ENCODE results near the gene UBE2D2.
"Not testable (repeated sequence)": the region's sequence is repeated elsewhere in the genome, so short reads cannot be mapped to it uniquely, and the experiment has no call there.

UBE2D2 gene

DNA sequence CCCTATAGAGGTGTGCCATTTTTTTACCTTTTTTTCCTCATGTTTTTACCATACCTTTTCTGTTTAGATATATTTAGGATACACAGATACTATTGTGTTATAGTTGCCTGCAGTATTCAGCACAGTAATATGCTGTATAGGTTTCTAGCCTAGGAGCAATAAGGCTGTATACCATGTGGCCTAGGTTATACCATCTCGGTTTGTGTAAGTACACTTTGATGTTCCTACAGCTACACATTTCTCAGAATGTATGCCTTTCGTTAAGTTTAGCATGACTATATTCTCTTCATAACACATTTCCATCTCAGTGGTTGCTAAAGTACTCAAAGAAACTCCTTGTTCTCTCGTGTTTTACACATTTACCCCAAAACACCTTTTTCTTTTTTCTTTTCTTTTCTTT lies 23.0 kb downstream of the UBE2D2 start:
- no peaks in the 10 kb centered on the region for H3K27me3 Mint-ChIP-seq (ENCODE audit: low read depth)
- H3K4me3 Mint-ChIP-seq, result no peak overlapping the region
- no peaks in the 10 kb centered on the region for H3K9me3 Mint-ChIP-seq
- H3K27ac Mint-ChIP-seq, result no peak overlapping the region
- TF ChIP-seq, protein P1, sequence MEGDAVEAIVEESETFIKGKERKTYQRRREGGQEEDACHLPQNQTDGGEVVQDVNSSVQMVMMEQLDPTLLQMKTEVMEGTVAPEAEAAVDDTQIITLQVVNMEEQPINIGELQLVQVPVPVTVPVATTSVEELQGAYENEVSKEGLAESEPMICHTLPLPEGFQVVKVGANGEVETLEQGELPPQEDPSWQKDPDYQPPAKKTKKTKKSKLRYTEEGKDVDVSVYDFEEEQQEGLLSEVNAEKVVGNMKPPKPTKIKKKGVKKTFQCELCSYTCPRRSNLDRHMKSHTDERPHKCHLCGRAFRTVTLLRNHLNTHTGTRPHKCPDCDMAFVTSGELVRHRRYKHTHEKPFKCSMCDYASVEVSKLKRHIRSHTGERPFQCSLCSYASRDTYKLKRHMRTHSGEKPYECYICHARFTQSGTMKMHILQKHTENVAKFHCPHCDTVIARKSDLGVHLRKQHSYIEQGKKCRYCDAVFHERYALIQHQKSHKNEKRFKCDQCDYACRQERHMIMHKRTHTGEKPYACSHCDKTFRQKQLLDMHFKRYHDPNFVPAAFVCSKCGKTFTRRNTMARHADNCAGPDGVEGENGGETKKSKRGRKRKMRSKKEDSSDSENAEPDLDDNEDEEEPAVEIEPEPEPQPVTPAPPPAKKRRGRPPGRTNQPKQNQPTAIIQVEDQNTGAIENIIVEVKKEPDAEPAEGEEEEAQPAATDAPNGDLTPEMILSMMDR (IDR thresholded peaks at IDR 0.05; ENCODE audit: unreplicated experiment in 3 of 3), result no peak
- H3K4me1 Mint-ChIP-seq, result peaks cover 4% of the 10 kb centered on the region
- H3K36me3 Mint-ChIP-seq (ENCODE audit: low read depth), result peaks cover 38% of the 10 kb centered on the region

DNA sequence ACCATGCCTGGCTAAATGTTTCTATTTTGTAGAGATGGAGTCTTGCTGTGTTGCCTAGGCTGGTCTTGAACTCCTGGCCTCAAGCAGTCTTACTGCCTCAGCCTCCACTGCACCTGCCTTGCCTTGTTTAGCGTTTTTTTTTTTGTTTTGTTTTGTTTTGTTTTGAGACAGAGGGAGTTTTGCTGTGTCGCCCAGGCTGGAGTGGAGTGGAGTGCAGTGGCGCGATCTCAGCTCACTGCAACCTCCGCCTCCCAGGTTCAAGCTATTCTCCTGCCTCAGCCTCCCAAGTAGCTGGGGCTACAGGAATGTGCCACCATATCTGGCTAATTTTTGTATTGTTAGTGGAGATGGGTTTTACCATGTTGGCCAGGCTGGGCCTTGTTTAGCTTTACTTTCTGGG lies 27.0 kb downstream of the UBE2D2 start:
- not testable (repeated sequence) for H3K4me1 Mint-ChIP-seq; H3K27me3 Mint-ChIP-seq (ENCODE audit: low read depth); H3K4me3 Mint-ChIP-seq

DNA sequence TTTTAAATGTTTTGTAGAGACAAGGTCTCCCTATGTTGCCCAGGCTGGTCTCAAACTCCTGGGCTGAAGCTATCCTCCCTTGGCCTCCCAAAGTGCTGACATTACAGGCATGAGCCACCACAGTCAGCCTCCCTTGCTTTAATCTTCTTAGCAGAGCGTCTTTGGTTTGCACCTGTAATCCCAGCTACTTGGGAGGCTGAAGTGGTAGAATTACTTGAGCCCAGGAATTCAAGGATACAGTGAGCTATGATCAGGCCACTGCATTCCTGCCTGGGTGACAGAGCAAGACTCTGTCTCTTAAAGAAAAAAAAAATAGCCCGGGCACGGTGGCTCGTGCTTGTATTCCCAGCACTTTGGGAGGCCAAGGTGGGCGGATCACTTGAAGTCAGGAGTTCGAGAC lies 27.8 kb downstream of the UBE2D2 start:
- Mint-ChIP-seq H3K36me3 (ENCODE audit: low read depth) (peaks cover 48% of the 10 kb centered on the region), H3K4me1 (peaks cover 4% of the 10 kb centered on the region), H3K27me3 (ENCODE audit: low read depth) (no peaks in the 10 kb centered on the region), H3K27ac (no peak overlapping the region), H3K4me3 (no peak overlapping the region), H3K9me3 (no peaks in the 10 kb centered on the region)
- TF ChIP-seq, protein P1 (IDR thresholded peaks at IDR 0.05; ENCODE audit: unreplicated experiment in 3 of 3), result no peak

More for the DNA sequence above, 27.0 kb downstream of the UBE2D2 start:
- not testable (repeated sequence) for H3K27ac Mint-ChIP-seq, H3K9me3 Mint-ChIP-seq
- peaks cover 49% of the 10 kb centered on the region for H3K36me3 Mint-ChIP-seq (ENCODE audit: low read depth)

DNA sequence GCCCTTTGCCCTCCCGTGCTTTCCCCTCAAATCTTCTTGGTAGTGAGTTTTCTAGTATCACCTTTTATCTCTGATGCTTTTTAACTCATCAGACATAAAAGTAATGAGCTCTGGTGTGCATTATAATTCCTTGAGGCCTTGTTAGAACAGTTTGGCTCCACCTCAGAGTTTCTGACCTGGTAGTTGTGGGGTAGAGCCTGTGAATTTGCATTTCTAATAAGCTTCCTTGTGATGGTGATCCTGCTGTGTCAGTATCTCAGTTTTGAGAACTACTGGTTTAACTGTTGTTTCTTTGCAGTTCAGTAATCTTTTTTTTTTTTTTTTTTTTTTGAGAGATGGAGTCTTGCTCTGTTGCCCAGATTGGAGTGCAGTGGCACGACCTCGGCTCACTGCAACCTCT lies 31.1 kb downstream of the UBE2D2 start:
- H3K4me1 Mint-ChIP-seq, result no peaks in the 10 kb centered on the region
- H3K4me3 Mint-ChIP-seq, result no peak overlapping the region
- peaks cover 43% of the 10 kb centered on the region for H3K36me3 Mint-ChIP-seq (ENCODE audit: low read depth)
- no peaks in the 10 kb centered on the region for H3K27me3 Mint-ChIP-seq (ENCODE audit: low read depth)
- no peaks in the 10 kb centered on the region for H3K9me3 Mint-ChIP-seq
- H3K27ac Mint-ChIP-seq, result no peak overlapping the region
- TF ChIP-seq, protein P1 (IDR thresholded peaks at IDR 0.05; ENCODE audit: unreplicated experiment in 3 of 3), result no peak

DNA sequence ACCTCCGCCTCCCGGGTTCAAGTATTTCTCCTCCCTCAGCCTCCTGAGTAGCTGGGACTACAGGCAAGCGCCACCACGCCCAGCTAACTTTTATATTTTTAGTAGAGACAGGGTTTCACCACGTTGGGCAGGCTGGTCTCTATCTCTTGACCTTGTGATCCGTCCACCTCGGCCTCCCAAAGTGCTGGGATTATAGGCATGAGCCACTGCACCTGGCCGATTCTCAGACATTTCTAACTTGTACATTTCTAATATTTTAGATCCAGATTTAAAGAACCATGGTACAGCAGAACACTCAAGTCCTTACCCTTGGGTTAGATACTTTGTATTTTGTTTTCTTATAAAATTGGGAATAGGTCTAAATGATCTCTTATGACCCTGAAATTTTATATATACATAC lies 31.9 kb downstream of the UBE2D2 start:
- H3K27me3 Mint-ChIP-seq (ENCODE audit: low read depth); H3K9me3 Mint-ChIP-seq; H3K27ac Mint-ChIP-seq; H3K4me1 Mint-ChIP-seq; H3K4me3 Mint-ChIP-seq: not testable (repeated sequence)
- peaks cover 44% of the 10 kb centered on the region for H3K36me3 Mint-ChIP-seq (ENCODE audit: low read depth)

DNA sequence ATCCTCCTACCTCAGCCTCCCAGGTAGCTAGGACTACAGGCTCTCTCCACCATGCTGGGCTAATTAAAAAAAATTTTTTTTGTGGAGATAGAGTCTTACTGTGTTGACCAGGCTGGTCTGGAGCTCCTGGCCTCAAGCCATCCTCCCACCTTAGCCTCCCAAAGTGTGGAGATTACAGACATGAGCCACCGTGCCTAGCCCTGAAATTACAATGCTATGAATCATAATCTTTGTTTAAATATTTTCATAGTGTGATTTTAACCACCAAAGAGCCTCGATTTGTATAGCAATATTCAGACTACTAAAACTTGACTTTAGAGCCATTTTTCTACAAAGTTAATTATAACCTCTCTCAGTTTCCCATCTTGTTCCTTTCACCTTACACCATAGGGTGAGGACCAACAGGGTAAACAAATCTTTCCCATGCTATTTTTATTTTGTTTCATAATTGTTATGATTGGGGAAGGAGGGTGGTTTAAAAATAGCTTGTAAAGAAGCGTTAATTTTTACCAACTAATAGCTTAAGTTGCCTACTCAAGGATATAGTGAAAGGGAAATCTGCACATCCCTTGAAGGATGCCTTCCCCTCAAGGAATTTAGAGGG lies 32.7 kb downstream of the UBE2D2 start:
- Mint-ChIP-seq H3K36me3 (ENCODE audit: low read depth) (peaks cover 40% of the 10 kb centered on the region), H3K4me3 (no peak overlapping the region), H3K9me3 (no peaks in the 10 kb centered on the region), H3K4me1 (no peaks in the 10 kb centered on the region), H3K27ac (no peak overlapping the region), H3K27me3 (ENCODE audit: low read depth) (no peaks in the 10 kb centered on the region)
- TF ChIP-seq, protein P1 (IDR thresholded peaks at IDR 0.05; ENCODE audit: unreplicated experiment in 3 of 3), result no peak

DNA sequence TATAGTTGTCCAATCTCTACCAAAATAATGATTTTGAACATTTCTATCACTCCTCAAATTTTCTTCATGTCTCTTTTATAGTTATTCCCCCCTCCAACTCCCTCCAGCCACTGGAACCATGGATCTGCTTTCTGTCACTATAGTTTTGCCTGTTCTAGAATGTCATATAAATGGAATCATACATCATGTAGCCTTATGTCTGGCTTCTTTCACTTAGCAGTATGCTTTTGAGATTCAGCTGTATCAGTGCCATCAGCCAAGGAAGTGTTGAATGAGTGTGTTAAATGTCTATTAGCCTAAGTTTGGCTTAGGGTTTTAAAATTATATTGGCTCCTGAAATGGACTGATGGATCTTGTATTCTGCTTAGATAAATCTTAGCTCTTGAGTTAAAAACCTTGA lies 36.0 kb downstream of the UBE2D2 start:
- Mint-ChIP-seq H3K36me3 (ENCODE audit: low read depth) (peaks cover 41% of the 10 kb centered on the region), H3K9me3 (no peaks in the 10 kb centered on the region), H3K4me1 (no peaks in the 10 kb centered on the region), H3K27ac (no peak overlapping the region), H3K4me3 (no peak overlapping the region), H3K27me3 (ENCODE audit: low read depth) (no peaks in the 10 kb centered on the region)
- TF ChIP-seq, protein P1 (IDR thresholded peaks at IDR 0.05; ENCODE audit: unreplicated experiment in 3 of 3), result no peak

DNA sequence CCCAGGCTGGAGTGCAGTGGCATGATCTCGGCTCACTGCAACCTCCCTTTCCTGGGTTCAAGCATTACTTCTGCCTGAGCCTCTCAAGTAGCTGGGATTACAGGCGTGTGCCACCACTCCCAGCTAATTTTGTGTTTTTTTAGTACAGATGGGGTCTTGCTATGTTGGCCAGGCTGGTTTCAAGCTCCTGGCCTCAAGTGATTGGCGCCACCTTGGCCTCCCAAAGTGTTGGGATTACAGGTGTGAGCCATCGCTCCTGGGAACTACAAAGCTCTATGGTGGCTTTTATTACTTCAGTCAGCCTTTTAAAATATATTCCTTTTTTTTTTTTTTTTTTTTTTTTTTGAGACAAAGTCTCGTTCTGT lies 37.4 kb downstream of the UBE2D2 start:
- H3K27me3 Mint-ChIP-seq (ENCODE audit: low read depth); H3K4me3 Mint-ChIP-seq; H3K4me1 Mint-ChIP-seq; H3K9me3 Mint-ChIP-seq; H3K27ac Mint-ChIP-seq: not testable (repeated sequence)
- H3K36me3 Mint-ChIP-seq (ENCODE audit: low read depth), result peaks cover 50% of the 10 kb centered on the region
